ENCODE data around the gene SUZ12. TPM values are rescaled to one million over a fixed set of nuclear protein-coding genes. Genes with fewer than 3 reads are reported as not detected.
A peak's percentile ranks its signal among the peaks of the same experiment; 100 is the strongest.
"Not testable (repeated sequence)": the region's sequence is repeated elsewhere in the genome, so short reads cannot be mapped to it uniquely, and the experiment has no call there.

Gene SUZ12
- polyA plus RNA-seq, 1 donor from 2014 or later: 42.1 TPM

GRCh38 chr17:31991821-31992220 is 55.0 kb downstream of the SUZ12 start:
- not testable (repeated sequence) for H3F3A ChIP-seq (ENCODE audit: insufficient read depth, low read length, poor library complexity, severe bottlenecking); H3K36me3 ChIP-seq (ENCODE audit: insufficient read depth, low read length); H3K4me3 ChIP-seq (ENCODE audit: low read length); H2AFZ ChIP-seq (ENCODE audit: low read depth, low read length); H3K9me2 ChIP-seq (ENCODE audit: insufficient read depth, low read length); H3K27ac ChIP-seq (ENCODE audit: low read length); H3K4me2 ChIP-seq (ENCODE audit: low read length); H3K9me3 ChIP-seq (ENCODE audit: low read length); H3K79me2 ChIP-seq (replicated peaks; ENCODE audit: insufficient read depth, low read length); H3K27me3 ChIP-seq (ENCODE audit: insufficient read depth, low read depth, low read length); H3K9ac ChIP-seq (ENCODE audit: low read length); H4K20me1 ChIP-seq (ENCODE audit: insufficient read depth)

- Histone ChIP-seq H3K4me2 (ENCODE audit: low read length) (no peak overlapping the region), H3K9me3 (ENCODE audit: low read length) (no peaks in the 10 kb centered on the region), H2AFZ (ENCODE audit: low read depth, low read length) (no peak overlapping the region), H3K79me2 (replicated peaks; ENCODE audit: insufficient read depth, low read length) (no peaks in the 10 kb centered on the region), H3K27ac (ENCODE audit: low read length) (no peak overlapping the region), H3K27me3 (ENCODE audit: insufficient read depth, low read depth, low read length) (no peaks in the 10 kb centered on the region), H3K9ac (ENCODE audit: low read length) (no peak overlapping the region), H3K36me3 (ENCODE audit: insufficient read depth, low read length) (no peaks in the 10 kb centered on the region), H3F3A (ENCODE audit: insufficient read depth, low read length, poor library complexity, severe bottlenecking) (no peaks in the 10 kb centered on the region), H3K4me3 (ENCODE audit: low read length) (no peak overlapping the region), H4K20me1 (ENCODE audit: insufficient read depth) (no peaks in the 10 kb centered on the region), H3K9me2 (ENCODE audit: insufficient read depth, low read length) (no peaks in the 10 kb centered on the region)
- no peak for TF ChIP-seq SMC3 (conservative IDR thresholded peaks at IDR 0.05; ENCODE audit: poor library complexity)
- TF ChIP-seq EZH2 (IDR thresholded peaks at IDR 0.05; ENCODE audit: borderline replicate concordance, insufficient read depth, low read length, poor library complexity, severe bottlenecking): no peak
- TF ChIP-seq MXI1 (conservative IDR thresholded peaks at IDR 0.05; ENCODE audit: poor library complexity, severe bottlenecking): no peak
- TF ChIP-seq RAD21 (conservative IDR thresholded peaks at IDR 0.05): no peak
- TF ChIP-seq EP300 (conservative IDR thresholded peaks at IDR 0.05; ENCODE audit: poor library complexity, severe bottlenecking): no peak
- TF ChIP-seq POLR2AphosphoS5 (IDR thresholded peaks at IDR 0.05): no peak
- no peak for TF ChIP-seq CTCF (IDR thresholded peaks at IDR 0.05; ENCODE audit: poor library complexity, severe bottlenecking)
- no peak for TF ChIP-seq TAF1 (IDR thresholded peaks at IDR 0.05; ENCODE audit: low read depth)
- TF ChIP-seq REST (IDR thresholded peaks at IDR 0.05; ENCODE audit: borderline replicate concordance): no peak
These were observed 60.2 kb downstream of the SUZ12 start for GRCh38 chr17:31997005-31997404.

- Histone ChIP-seq H3K27ac (ENCODE audit: low read length) (peak within 1 kb of the TSS; percentile 80), H3K27me3 (ENCODE audit: insufficient read depth, low read depth, low read length) (no peaks in the 10 kb centered on the region), H3K9ac (ENCODE audit: low read length) (peak within 1 kb of the TSS; percentile 84), H4K20me1 (ENCODE audit: insufficient read depth) (no peaks in the 10 kb centered on the region), H2AFZ (ENCODE audit: low read depth, low read length) (peak within 1 kb of the TSS; percentile 45), H3K36me3 (ENCODE audit: insufficient read depth, low read length) (no peaks in the 10 kb centered on the region), H3K4me3 (ENCODE audit: low read length) (peak within 1 kb of the TSS; percentile 81), H3K4me2 (ENCODE audit: low read length) (peak within 1 kb of the TSS; percentile 51), H3K9me3 (ENCODE audit: low read length) (no peaks in the 10 kb centered on the region), H3F3A (ENCODE audit: insufficient read depth, low read length, poor library complexity, severe bottlenecking) (no peaks in the 10 kb centered on the region), H3K9me2 (ENCODE audit: insufficient read depth, low read length) (no peaks in the 10 kb centered on the region), H3K79me2 (replicated peaks; ENCODE audit: insufficient read depth, low read length) (peaks cover 40% of the 10 kb centered on the region)
- TF ChIP-seq REST (IDR thresholded peaks at IDR 0.05; ENCODE audit: borderline replicate concordance) (no peak), MXI1 (conservative IDR thresholded peaks at IDR 0.05; ENCODE audit: poor library complexity, severe bottlenecking) (peak; percentile 52), CTCF (IDR thresholded peaks at IDR 0.05; ENCODE audit: poor library complexity, severe bottlenecking) (peak; percentile 95), EP300 (conservative IDR thresholded peaks at IDR 0.05; ENCODE audit: poor library complexity, severe bottlenecking) (no peak), TAF1 (IDR thresholded peaks at IDR 0.05; ENCODE audit: low read depth) (no peak), POLR2AphosphoS5 (IDR thresholded peaks at IDR 0.05) (peak; percentile 91), EZH2 (IDR thresholded peaks at IDR 0.05; ENCODE audit: borderline replicate concordance, insufficient read depth, low read length, poor library complexity, severe bottlenecking) (no peak), SMC3 (conservative IDR thresholded peaks at IDR 0.05; ENCODE audit: poor library complexity) (peak; percentile 74), RAD21 (conservative IDR thresholded peaks at IDR 0.05) (peak; percentile 65)
These were observed 70.2 kb downstream of the SUZ12 start, which contains the start of gene LRRC37B for GRCh38 chr17:32006957-32007462. TSS of gene LRRC37B (plus strand) at chr17:32007383. CDS start at chr17:32021393, 14,010 bp downstream.

Data from neural cell (in vitro differentiated cells).